HG03520 (cell line): ENCODE measurements around the gene PARD6A.
"Not testable (repeated sequence)": the region's sequence is repeated elsewhere in the genome, so short reads cannot be mapped to it uniquely, and the experiment has no call there.

Experiments
- ATAC-seq: cut with Tn5 transposase; IDR thresholded peaks from one replicate; pipeline ENCODE4 v1.9.1; 2021; ENCODE audit warnings: mild to moderate bottlenecking, moderate library complexity; ENCODE audit not compliant: unreplicated experiment

Gene PARD6A

DNA sequence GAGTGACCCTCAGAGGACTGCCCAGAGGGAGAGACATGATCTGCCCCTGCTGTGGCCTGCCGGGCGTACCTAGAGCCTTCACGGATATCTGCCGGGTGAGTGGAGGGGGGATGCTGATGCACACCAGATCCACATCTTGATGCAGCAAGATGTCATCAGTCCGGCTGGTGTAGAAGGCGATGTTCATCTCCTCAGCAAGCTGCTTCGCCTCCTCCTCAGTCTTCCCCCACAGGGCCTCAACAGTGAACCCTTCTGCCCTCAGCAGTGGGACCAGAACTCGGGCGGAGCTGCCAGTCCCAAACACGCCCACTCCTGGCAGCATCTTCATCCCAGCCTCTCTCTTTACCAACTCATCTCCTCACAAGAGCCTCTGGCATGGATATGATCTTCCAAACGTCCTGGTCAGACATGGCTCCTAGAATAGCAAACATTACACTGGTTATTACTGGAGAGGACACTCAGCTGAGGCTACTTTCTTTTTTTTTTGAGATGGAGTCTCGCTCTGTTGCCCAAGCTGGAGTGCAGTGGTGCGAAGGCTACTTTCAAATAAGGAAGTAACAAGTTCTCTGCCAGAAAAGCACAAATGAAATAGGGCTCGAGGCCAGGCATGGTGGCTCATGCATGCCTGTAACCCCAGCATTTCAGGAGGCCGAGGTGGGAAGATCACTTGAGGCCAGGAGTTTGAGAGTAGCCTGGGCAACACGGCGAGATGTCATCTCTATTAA lies 24.8 kb downstream of the PARD6A start:
- ATAC-seq, result no peak

DNA sequence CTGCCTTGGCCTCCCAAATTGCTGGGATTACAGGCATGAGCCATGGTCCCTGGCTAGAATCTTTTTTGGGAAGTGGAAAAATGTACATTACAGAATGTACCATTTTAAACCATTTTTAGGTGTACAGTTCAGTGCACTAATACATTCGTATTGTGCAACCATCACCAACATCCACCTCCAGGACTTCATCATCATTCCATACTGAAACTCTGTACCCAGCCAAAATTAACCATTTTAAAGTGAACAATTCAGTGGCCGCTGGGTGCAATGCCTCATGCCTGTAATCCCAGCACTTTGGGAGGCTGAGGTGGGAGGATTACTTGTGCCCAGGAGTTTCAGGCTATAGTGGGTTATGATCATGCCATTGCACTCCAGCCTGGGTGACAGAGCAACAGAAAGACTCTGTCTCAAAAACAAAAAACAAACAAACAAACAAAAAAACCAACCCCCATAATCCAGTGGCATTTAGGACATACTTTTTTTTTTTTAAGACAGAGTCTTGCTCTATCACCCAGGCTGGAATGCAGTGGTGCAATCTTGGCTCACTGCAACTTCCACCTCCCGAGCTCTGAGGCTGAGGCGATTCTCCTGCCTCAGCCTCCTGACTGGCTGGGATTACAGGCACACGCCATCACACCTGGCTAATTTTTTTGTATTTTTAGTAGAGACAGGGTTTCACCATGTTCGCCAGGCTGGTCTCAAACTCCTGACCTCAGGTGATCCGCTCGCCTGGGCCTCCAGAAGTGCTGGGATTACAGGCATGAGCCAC lies 32.9 kb downstream of the PARD6A start:
- ATAC-seq, result not testable (repeated sequence)

- no peak for ATAC-seq
Measured at GRCh38 chr16:67694611-67695010, 33.9 kb downstream of the PARD6A start.

DNA sequence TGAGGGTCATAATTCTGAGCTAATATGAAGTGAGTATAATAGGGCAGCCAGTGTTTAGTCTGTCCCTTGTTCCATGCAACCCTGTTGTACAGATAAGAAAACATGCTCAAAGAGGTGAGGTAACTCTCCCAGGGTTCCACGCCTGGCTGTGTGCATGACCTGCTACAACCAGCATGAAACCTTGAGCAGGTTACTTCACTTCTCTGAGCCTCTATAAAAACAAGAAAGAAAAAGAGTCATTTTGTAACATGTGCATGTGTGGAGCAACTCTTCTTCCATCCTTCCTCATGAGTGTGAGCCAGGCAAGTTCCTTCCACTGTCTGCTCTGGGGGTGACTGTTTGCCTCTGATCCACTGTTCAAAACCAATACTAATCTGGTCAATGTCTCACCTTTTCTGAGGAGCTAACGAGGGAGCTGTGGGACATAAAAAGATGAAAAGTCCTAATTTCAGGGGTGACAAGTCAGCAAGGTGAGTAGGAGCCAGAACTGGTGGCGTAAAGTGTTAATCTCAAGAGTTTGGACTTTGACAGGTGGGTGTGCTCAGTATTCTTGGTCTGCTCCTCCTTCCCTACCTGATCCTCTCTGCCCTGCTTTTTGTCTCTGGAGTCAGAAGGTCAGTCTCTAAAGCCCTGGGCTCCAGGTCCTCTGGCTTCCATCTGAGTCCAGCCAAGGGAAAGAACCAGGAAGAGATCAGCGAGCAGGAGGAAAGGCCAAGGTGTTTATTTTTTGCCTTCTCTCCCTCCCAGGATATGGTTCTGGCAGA lies 36.8 kb downstream of the PARD6A start:
- no peak for ATAC-seq

GRCh38 chr16:67699265-67699664 lies 38.5 kb downstream of the PARD6A start:
- ATAC-seq, result no peak

DNA sequence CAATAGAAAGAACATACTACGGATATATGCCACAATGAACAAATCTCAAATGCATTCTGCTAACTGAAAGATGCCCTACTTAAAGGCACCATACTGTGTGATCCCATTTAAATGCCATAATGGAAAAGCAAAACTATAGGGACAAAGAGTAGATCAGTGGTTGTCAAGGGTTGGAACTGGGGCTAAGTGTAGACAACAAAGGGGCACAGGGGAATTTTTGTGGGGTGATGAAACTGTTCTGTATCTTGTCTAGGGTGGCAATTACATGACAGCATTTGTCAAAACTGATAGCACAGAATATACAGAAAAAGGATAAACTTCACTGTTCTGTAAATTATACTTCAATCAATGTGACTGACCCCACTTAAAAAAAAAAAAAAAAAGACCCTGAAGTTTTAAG lies 40.7 kb downstream of the PARD6A start:
- no peak for ATAC-seq

DNA sequence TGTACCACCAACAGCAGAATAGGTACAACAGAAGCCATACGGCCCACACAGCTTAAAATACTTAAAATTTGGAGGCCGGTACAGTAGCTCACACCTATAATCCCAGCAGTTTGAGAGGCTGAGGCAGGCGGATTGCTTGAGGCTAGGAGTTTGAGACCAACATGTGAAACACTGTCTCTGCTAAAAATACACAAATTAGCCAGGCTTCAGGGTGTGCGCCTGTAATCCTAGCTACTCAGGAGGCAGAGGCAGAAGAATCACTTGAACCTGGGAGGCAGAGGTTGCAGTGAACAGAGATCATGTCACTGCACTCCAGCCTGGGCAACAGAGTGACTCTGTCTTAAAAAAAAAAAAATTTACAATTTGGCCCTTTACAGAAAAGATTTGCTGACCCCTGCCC lies 41.4 kb downstream of the PARD6A start:
- no peak for ATAC-seq

GRCh38 chr16:67703626-67704025 lies 42.9 kb downstream of the PARD6A start:
- ATAC-seq, result no peak

GRCh38 chr16:67704110-67704509 lies 43.4 kb downstream of the PARD6A start:
- ATAC-seq, result no peak

- no peak for ATAC-seq
Measured at GRCh38 chr16:67707210-67707609, 46.5 kb downstream of the PARD6A start.

- ATAC-seq, result no peak
Measured at GRCh38 chr16:67707790-67708189, 47.0 kb downstream of the PARD6A start.

DNA sequence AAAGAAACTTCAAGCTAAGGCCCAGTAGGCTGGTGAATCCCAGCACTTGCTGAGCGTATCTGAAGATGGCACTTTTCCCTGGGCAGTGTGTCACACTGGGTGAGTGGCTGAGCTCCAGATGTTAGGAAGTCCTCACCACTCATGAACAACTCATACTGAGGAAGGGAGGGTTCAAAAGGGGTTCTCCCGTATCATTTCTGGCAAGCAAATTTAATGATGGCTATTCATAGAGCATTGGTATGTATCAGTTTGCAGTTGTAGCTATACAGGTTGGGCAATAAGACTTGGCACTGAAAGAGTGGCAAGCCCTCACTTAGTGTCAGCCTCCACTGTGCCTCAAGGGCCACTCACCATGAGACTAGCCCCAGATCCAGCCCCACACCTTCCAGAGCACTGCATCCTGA lies 47.6 kb downstream of the PARD6A start:
- ATAC-seq, result no peak

DNA sequence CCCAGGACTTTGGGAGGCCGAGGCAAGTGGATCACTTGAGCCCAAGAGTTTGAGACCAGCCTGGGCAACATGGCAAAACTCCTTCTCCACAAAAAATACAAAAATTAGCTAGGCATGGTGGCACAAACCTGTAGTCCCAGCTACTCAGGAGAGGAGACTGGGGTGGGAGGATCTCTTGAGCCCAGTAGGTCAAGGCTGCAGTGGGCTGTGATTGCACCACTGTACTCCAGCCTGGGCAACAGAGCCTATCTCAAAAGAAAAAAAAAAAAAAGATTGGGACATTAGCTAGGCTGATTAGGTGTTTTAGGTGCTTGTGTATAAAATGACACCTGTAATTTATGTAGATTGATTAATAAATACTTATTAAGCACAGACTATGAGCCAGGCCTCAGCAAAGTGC lies 48.3 kb downstream of the PARD6A start:
- no peak for ATAC-seq

GRCh38 chr16:67710607-67711006 lies 49.8 kb downstream of the PARD6A start:
- no peak for ATAC-seq
